GM06990 (cell line): ENCODE data around the gene PEA15.

Experiments
- DNase-seq: peaks from one replicate; pipeline ENCODE4 v3.0.0-alpha.2; 2011; ENCODE audit not compliant: insufficient read length; ENCODE audit errors: extremely low read depth
- H3K27me3 ChIP-seq: replicated peaks from 2 replicates; pipeline ENCODE4 v1.6.0; 2011; ENCODE audit warnings: low read length; ENCODE audit not compliant: control insufficient read depth, insufficient read depth
- H3K36me3 ChIP-seq: 2 replicates; pipeline ENCODE4 v1.5.1; 2011; ENCODE audit warnings: low read length; ENCODE audit not compliant: control insufficient read depth, insufficient read depth
- H3K4me3 ChIP-seq: replicated peaks from 2 replicates; pipeline ENCODE4 v1.5.1; 2011; ENCODE audit warnings: low read depth, mild to moderate bottlenecking, control low read depth, low read length
- CTCF ChIP-seq: IDR thresholded peaks from 2 replicates; pipeline ENCODE4 v1.5.1; 2011; ENCODE audit warnings: low read length, control low read depth, mild to moderate bottlenecking, inconsistent platforms; ENCODE audit not compliant: insufficient read depth, poor library complexity, severe bottlenecking

The PEA15 gene

DNA sequence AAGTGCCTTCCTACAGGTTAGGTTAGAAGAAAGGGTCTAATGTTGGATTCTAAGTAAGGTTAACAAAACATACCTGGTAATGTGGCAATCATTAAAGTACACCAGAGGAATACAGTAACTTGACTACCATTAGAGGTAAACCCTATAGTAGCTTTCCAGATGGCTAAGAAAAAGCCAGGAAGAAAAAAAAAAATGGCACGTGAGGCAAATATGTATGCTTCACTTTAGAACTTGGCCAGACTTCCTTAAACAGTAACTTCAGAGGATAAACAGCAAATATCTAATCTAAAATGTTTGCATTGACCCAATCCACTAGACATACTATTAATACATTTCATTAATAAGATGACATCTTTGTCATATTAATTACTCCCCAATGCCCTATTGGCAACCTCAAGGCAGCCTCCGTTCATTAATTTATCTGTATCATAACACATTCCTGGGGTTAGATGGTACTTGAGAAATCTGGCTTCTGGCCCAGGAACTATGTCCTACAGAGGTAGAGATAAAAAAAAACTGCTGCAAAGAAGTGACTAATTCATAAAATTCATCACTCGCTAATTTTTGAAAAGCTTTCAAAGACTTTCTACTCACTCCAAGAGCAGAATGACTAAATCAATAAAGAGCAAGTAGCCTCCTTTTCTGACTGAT lies 51.3 kb downstream of the PEA15 start:
- no peak for TF ChIP-seq CTCF
- Histone ChIP-seq H3K36me3 (no peaks in the 10 kb centered on the region; the same call in none of the 2 replicates), H3K27me3 (no peaks in the 10 kb centered on the region), H3K4me3 (no peak overlapping the region)
- no peak for DNase-seq

DNA sequence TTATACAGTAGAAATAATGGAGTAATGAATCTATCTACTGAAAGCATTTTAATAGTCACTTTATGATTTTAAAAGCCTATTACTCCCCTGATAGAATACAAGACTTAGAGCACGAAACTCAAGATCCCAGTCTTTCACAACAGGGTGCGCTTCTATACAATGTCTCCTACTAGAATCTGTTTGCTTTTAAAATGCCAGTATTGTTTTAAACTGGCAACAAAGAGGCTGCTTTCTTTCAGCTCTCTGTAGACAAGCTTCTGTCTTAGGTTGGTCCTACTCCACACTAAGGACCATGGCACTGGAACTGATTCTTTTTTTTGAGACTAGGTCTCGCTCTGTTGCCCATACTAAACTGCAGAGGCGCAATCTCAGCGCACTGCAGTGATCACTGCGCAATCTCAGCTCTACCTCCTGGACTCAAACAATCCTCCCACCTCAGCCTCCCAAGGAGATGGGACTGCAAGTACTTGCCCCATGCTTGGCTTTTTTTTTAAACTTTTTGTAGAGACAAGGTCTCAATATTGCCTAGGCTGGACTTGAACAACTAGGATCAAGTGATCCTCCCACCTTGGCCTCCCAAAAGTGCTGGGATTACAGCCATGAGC lies 52.3 kb downstream of the PEA15 start:
- Histone ChIP-seq H3K27me3 (no peaks in the 10 kb centered on the region), H3K36me3 (no peaks in the 10 kb centered on the region; the same call in none of the 2 replicates), H3K4me3 (no peak overlapping the region)
- DNase-seq, result no peak
- TF ChIP-seq CTCF, result no peak

DNA sequence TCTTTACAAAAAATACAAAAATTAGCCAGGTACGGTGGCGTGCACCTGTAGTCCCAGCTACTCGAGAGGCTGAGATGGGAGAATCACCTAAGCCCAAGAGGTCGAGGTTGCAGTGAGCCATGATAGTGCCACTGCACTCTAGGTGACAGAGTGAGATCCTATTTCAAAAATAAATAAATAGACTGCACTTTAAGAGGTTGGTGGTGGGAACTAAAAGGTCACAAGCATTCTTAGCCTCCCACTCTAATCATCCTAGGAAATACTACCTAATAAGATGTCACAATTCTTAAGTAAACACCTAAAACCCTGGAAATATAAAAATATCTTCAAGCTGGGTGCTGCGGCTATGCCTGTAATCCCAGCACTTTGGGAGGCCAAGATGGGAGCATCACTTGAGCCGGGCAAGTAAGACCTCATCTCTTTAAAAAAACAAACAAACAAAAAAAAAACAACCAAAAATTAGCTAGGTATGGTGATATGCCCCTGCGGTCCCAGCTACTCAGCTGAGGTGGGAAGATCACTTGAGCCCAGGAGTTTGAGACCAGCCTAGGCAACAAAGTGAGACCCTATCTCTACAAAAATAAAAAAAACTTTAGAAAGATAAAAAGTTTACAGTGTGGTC lies 53.1 kb downstream of the PEA15 start:
- DNase-seq, result no peak
- TF ChIP-seq CTCF, result no peak
- no peaks in the 10 kb centered on the region for H3K27me3 ChIP-seq
- no peak overlapping the region for H3K4me3 ChIP-seq
- no peaks in the 10 kb centered on the region; the same call in 1 of the 2 replicates for H3K36me3 ChIP-seq

DNA sequence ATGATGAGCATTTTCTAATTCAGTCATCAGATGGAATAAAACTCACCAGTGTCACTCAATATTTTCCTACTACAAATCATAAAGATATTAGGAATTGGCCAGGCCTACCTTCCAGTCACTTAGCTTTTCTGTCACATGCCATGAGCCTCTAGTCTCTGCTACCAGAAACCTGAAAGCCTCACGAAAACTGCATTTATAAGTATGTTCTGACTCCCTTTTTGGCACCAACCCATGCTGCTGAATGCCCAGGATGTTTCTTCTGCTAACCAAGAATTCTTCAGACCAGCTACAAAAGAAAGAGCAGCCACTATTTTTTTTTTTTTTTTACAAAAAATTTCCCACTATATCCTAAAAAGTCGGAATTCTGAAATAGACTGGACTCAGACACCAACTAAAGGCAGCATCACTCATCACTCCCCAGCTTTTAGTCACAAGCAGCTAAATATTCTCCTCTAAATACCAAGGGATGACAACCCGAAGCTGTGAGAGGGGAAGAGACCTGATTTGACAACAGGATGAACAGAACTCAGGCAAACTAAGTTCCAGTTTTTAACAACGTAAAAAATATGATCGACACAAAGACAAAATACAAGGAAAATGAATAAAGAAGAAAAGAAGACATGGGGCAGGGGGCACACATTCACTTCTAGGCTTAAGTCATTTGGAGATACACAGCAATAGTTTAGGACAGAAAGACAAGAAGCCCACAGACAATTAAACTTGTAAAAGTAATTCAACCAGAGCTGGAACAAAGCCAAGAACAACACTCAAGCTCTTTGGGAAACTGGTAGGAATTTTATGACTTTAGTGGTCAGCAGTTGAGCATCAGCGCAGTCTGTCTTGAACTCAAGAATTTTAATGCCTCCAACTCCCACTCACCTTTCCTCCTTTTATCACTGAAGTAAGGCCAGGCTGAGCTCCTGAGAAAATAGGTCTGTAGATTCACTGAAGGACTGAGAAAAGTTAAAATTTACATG lies 55.5 kb downstream of the PEA15 start:
- no peaks in the 10 kb centered on the region for H3K36me3 ChIP-seq
- no peak for DNase-seq
- TF ChIP-seq CTCF, result no peak
- H3K4me3 ChIP-seq, result peak overlapping the region; percentile 77
- no peaks in the 10 kb centered on the region for H3K27me3 ChIP-seq

- H3K4me3 ChIP-seq, result peak overlapping the region; percentile 77
- no peak for TF ChIP-seq CTCF
- DNase-seq, result peak; percentile 40
- no peaks in the 10 kb centered on the region for H3K27me3 ChIP-seq
- no peaks in the 10 kb centered on the region for H3K36me3 ChIP-seq
These were observed 56.3 kb downstream of the PEA15 start for GRCh38 chr1:160261556-160261892.
